Muscle of leg (tissue), 11 donors: Measurements from ENCODE around the gene C2. TPM values are rescaled to one million over a fixed set of nuclear protein-coding genes. Genes with fewer than 3 reads are reported as not detected.
"Not testable (repeated sequence)": the region's sequence is repeated elsewhere in the genome, so short reads cannot be mapped to it uniquely, and the experiment has no call there.

Experiments
- DNase-seq: peaks from one replicate; pipeline ENCODE4 v3.0.0; 2013
- H3K27ac ChIP-seq: one replicate; pipeline ENCODE4 v1.5.1; 2013; ENCODE audit warnings: mild to moderate bottlenecking, low read length, control low read depth
- H3K27me3 ChIP-seq: one replicate; pipeline ENCODE4 v1.6.1; 2013; ENCODE audit warnings: low read length; ENCODE audit not compliant: control insufficient read depth, insufficient read depth
- H3K36me3 ChIP-seq: one replicate; pipeline ENCODE4 v1.6.1; 2013; ENCODE audit warnings: low read length; ENCODE audit not compliant: control insufficient read depth, insufficient read depth
- H3K4me1 ChIP-seq: one replicate; pipeline ENCODE4 v1.6.1; 2013; ENCODE audit warnings: low read length; ENCODE audit not compliant: control insufficient read depth, insufficient read depth
- H3K4me3 ChIP-seq: one replicate; pipeline ENCODE4 v1.5.1; 2013; ENCODE audit warnings: low read length, control low read depth
- H3K9me3 ChIP-seq: replicated peaks from 2 replicates; pipeline ENCODE4 v1.6.1; 2013; ENCODE audit warnings: low read depth, low read length; ENCODE audit not compliant: control insufficient read depth
- WGBS: methylation state at CpG from one replicate; pipeline ENCODE4 v1.1.5; 2013; ENCODE audit warnings: missing lambda C conversion rate; ENCODE audit not compliant: insufficient coverage; 5-methylcytosine and 5-hydroxymethylcytosine counted together
- polyA plus RNA-seq, 8 donors: library from polyadenylated mRNA; unstranded; fragments of 120-200 nt; gene quantifications; one replicate each; pipeline versions ENCODE4 v1.2.1 to v1.2.3, GENCODE V29; 2013; ENCODE audit warnings: inconsistent platforms in 1 of 8, low replicate concordance in 1 of 8; ENCODE audit not compliant: insufficient read length in 8 of 8, insufficient read depth in 1 of 8
- total RNA-seq: library from RNA; stranded (reverse); fragments of 120-200 nt; gene quantifications from one replicate; pipeline ENCODE4 v1.2.4, GENCODE V29; 2013

C2 gene
- total and polyA plus RNA-seq, 9 donors: 3.3 to 9.5 (median 4.9) TPM

- not testable (repeated sequence) for DNase-seq, H3K9me3 ChIP-seq, H3K27ac ChIP-seq, H3K4me3 ChIP-seq, H3K27me3 ChIP-seq
- H3K36me3 ChIP-seq: peaks cover 14% of the 10 kb centered on the region
- 100% methylated on average over 3 of the region's 30 CpGs for whole genome bisulfite sequencing
- peaks cover 14% of the 10 kb centered on the region for H3K4me1 ChIP-seq
Observed at GRCh38 chr6:31976065-31976464, 48.5 kb downstream of the C2 start.

GRCh38 chr6:31977816-31978431, 50.4 kb downstream of the C2 start:
- Histone ChIP-seq H3K9me3 (no peaks in the 10 kb centered on the region), H3K27ac (no peak overlapping the region), H3K36me3 (peaks cover 14% of the 10 kb centered on the region), H3K4me3 (no peak overlapping the region), H3K27me3 (no peaks in the 10 kb centered on the region), H3K4me1 (peaks cover 3% of the 10 kb centered on the region)
- WGBS: 91% methylated on average over 6 of the region's 12 CpGs
- no peak for DNase-seq

GRCh38 chr6:31978831-31979230, 51.3 kb downstream of the C2 start:
- no peak overlapping the region for H3K27ac ChIP-seq
- DNase-seq: no peak
- H3K27me3 ChIP-seq: no peaks in the 10 kb centered on the region
- H3K9me3 ChIP-seq: no peaks in the 10 kb centered on the region
- H3K36me3 ChIP-seq: peaks cover 14% of the 10 kb centered on the region
- H3K4me3 ChIP-seq: no peak overlapping the region
- no peaks in the 10 kb centered on the region for H3K4me1 ChIP-seq
- 90% methylated on average over 2 of the region's 5 CpGs for WGBS

- Histone ChIP-seq H3K36me3 (peaks cover 14% of the 10 kb centered on the region), H3K9me3 (no peaks in the 10 kb centered on the region), H3K27ac (no peak overlapping the region), H3K27me3 (no peaks in the 10 kb centered on the region), H3K4me1 (no peaks in the 10 kb centered on the region), H3K4me3 (no peak overlapping the region)
- 85% methylated on average over 3 of the region's 3 CpGs for WGBS
- no peak for DNase-seq
Observed at GRCh38 chr6:31979238-31979898, 51.9 kb downstream of the C2 start.

GRCh38 chr6:31980195-31980876, 52.8 kb downstream of the C2 start:
- not testable (repeated sequence) for H3K27me3 ChIP-seq, H3K9me3 ChIP-seq, H3K4me1 ChIP-seq, H3K4me3 ChIP-seq, DNase-seq, H3K27ac ChIP-seq
- peaks cover 14% of the 10 kb centered on the region for H3K36me3 ChIP-seq
- WGBS: no CpG with 5 or more reads among the region's 13 CpGs

GRCh38 chr6:31980998-31981397, 53.5 kb downstream of the C2 start:
- not testable (repeated sequence) for H3K4me1 ChIP-seq, H3K27ac ChIP-seq, DNase-seq, H3K9me3 ChIP-seq, H3K4me3 ChIP-seq, H3K27me3 ChIP-seq
- WGBS: no CpG with 5 or more reads among the region's 5 CpGs
- peaks cover 14% of the 10 kb centered on the region for H3K36me3 ChIP-seq

GRCh38 chr6:31981744-31982143, 54.2 kb downstream of the C2 start, which contains the start of gene C4A:
Gene C4A, plus strand, starts transcription at chr6:31982057. Its CDS starts 51 bp downstream, at chr6:31982108.
- DNase-seq, H3K4me3 ChIP-seq, H3K27ac ChIP-seq, H3K27me3 ChIP-seq, H3K9me3 ChIP-seq, H3K4me1 ChIP-seq: not testable (repeated sequence)
- WGBS: no CpG with 5 or more reads among the region's 7 CpGs
- H3K36me3 ChIP-seq: peaks cover 14% of the 10 kb centered on the region

- not testable (repeated sequence) for H3K27me3 ChIP-seq, H3K9me3 ChIP-seq, H3K4me3 ChIP-seq, H3K4me1 ChIP-seq, H3K36me3 ChIP-seq, H3K27ac ChIP-seq, DNase-seq
- no CpG with 5 or more reads among the region's 10 CpGs for WGBS
Observed at GRCh38 chr6:31989363-31989762, 61.8 kb downstream of the C2 start.

- DNase-seq, H3K36me3 ChIP-seq, H3K27me3 ChIP-seq, H3K9me3 ChIP-seq, H3K4me1 ChIP-seq, H3K27ac ChIP-seq, H3K4me3 ChIP-seq: not testable (repeated sequence)
- no CpG with 5 or more reads among the region's 14 CpGs for WGBS
Observed at GRCh38 chr6:31994421-31994820, 66.9 kb downstream of the C2 start.
